GM23338 (cell line): ENCODE measurements around the gene PROSER2. TPM values are rescaled to one million over a fixed set of nuclear protein-coding genes. Genes with fewer than 3 reads are reported as not detected.

Experiments used
- ATAC-seq: fragments of 200-7000 bp; cut with Tn5 transposase; 3 replicates; pipeline ENCODE4 v1.9.1; 2020
- DNase-seq: peaks from one replicate; pipeline ENCODE4 v3.0.0-alpha.2; 2015; ENCODE audit warnings: low spot score
- H2AFZ ChIP-seq: fragments of 200-600 bp; sonication (generic); 2 replicates; pipeline ENCODE4 v1.8.0; 2016; ENCODE audit warnings: antibody characterized with exemption, mild to moderate bottlenecking, moderate library complexity
- H3F3A ChIP-seq: fragments of 200-600 bp; sonication (generic); replicated peaks from 2 replicates; pipeline ENCODE4 v1.8.0; 2017; ENCODE audit warnings: antibody characterized with exemption, mixed run types, low read depth
- H3K27ac ChIP-seq: fragments of 200-600 bp; sonication (generic); 2 replicates; pipeline ENCODE4 v1.6.1; 2016; ENCODE audit warnings: low read depth
- H3K27me3 ChIP-seq: fragments of 200-600 bp; sonication (generic); 2 replicates; pipeline ENCODE4 v1.8.0; 2016; ENCODE audit warnings: mild to moderate bottlenecking, mixed run types, moderate library complexity; ENCODE audit not compliant: insufficient read depth
- H3K36me3 ChIP-seq: fragments of 200-600 bp; sonication (generic); 2 replicates; pipeline ENCODE4 v1.8.0; 2016; ENCODE audit warnings: mild to moderate bottlenecking; ENCODE audit not compliant: insufficient read depth
- H3K4me1 ChIP-seq: fragments of 200-600 bp; sonication (generic); 2 replicates; pipeline ENCODE4 v1.8.0; 2016; ENCODE audit warnings: mild to moderate bottlenecking, moderate library complexity; ENCODE audit not compliant: insufficient read depth
- H3K4me2 ChIP-seq: fragments of 200-600 bp; sonication (generic); 2 replicates; pipeline ENCODE4 v1.7.1; 2017; ENCODE audit warnings: mixed run types
- H3K4me3 ChIP-seq: fragments of 200-600 bp; sonication (generic); 2 replicates; pipeline ENCODE4 v1.6.1; 2016; ENCODE audit warnings: mixed run types
- H3K79me2 ChIP-seq: fragments of 200-600 bp; sonication (generic); replicated peaks from 2 replicates; pipeline ENCODE4 v1.8.0; 2017; ENCODE audit warnings: mild to moderate bottlenecking; ENCODE audit not compliant: insufficient read depth
- H3K9me2 ChIP-seq: fragments of 200-600 bp; sonication (generic); 2 replicates; pipeline ENCODE4 v1.8.0; 2017; ENCODE audit not compliant: insufficient read depth
- H4K20me1 ChIP-seq: fragments of 200-600 bp; sonication (generic); replicated peaks from 2 replicates; pipeline ENCODE4 v1.8.0; 2017; ENCODE audit warnings: mild to moderate bottlenecking; ENCODE audit not compliant: insufficient read depth
- H3K27ac Mint-ChIP-seq: 2 replicates; pipeline ENCODE4 v1.8.0; 2020; ENCODE audit warnings: inconsistent platforms, mild to moderate bottlenecking, moderate library complexity, mixed read lengths
- H3K27me3 Mint-ChIP-seq: 3 replicates; pipeline ENCODE4 v1.8.0; 2022; ENCODE audit warnings: low read depth, mild to moderate bottlenecking, moderate library complexity, mixed read lengths, inconsistent platforms; ENCODE audit not compliant: insufficient read depth, poor library complexity
- H3K36me3 Mint-ChIP-seq: 3 replicates; pipeline ENCODE4 v1.8.0; 2021; ENCODE audit warnings: low read depth, mild to moderate bottlenecking, inconsistent platforms, moderate library complexity, mixed read lengths
- H3K4me1 Mint-ChIP-seq: 3 replicates; pipeline ENCODE4 v1.8.0; 2020; ENCODE audit warnings: mild to moderate bottlenecking, inconsistent platforms, mixed read lengths
- H3K4me3 Mint-ChIP-seq: 3 replicates; pipeline ENCODE4 v1.8.0; 2021; ENCODE audit warnings: moderate library complexity, mild to moderate bottlenecking, inconsistent platforms, mixed read lengths
- H3K9me3 Mint-ChIP-seq: 3 replicates; pipeline ENCODE4 v1.8.0; 2020; ENCODE audit warnings: moderate library complexity, mild to moderate bottlenecking, inconsistent platforms, mixed read lengths
- CREB1 ChIP-seq: fragments of 250-450 bp; sonication (Bioruptor Pico); IDR thresholded peaks from 2 replicates; pipeline ENCODE4 v1.5.0; 2020; ENCODE audit warnings: low read depth, mild to moderate bottlenecking, moderate library complexity
- CTCF ChIP-seq, 2 experiments: fragments of 200-600 bp in 1 of 2; sonication (generic) in 1 of 2; conservative IDR thresholded peaks; 2 replicates each; pipeline versions ENCODE4 v1.5.1 to v1.6.1; 2016 to 2017; ENCODE audit warnings: antibody characterized with exemption in 2 of 2, low read depth in 2 of 2, mild to moderate bottlenecking in 2 of 2, moderate library complexity in 1 of 2
- ETS1 ChIP-seq: IDR thresholded peaks from 2 replicates; pipeline ENCODE4 v1.6.1; 2016; ENCODE audit warnings: antibody characterized with exemption
- EZH2 ChIP-seq: fragments of 200-600 bp; sonication (generic); IDR thresholded peaks from one replicate; pipeline ENCODE4 v1.8.0; 2017; ENCODE audit warnings: antibody characterized with exemption, mild to moderate bottlenecking, low read depth; ENCODE audit not compliant: unreplicated experiment
- EZH2phosphoT487 ChIP-seq: fragments of 200-600 bp; sonication (generic); IDR thresholded peaks from one replicate; pipeline ENCODE4 v1.8.1; 2018; ENCODE audit warnings: antibody characterized with exemption; ENCODE audit not compliant: unreplicated experiment
- JUNB ChIP-seq: IDR thresholded peaks from one replicate; pipeline ENCODE4 v1.6.1; 2016; ENCODE audit warnings: antibody characterized with exemption; ENCODE audit not compliant: unreplicated experiment
- NANOG ChIP-seq: IDR thresholded peaks from 2 replicates; pipeline ENCODE4 v1.6.1; 2016; ENCODE audit warnings: antibody characterized with exemption, borderline replicate concordance
- POLR2AphosphoS5 ChIP-seq: IDR thresholded peaks from 2 replicates; pipeline ENCODE4 v1.6.1; 2016; ENCODE audit warnings: antibody characterized with exemption, low read depth
- STAT1 ChIP-seq: IDR thresholded peaks from one replicate; pipeline ENCODE4 v1.6.1; 2016; ENCODE audit warnings: antibody characterized with exemption; ENCODE audit not compliant: unreplicated experiment
- ZNF114 ChIP-seq: fragments of 250-450 bp; sonication (Bioruptor Pico); IDR thresholded peaks from 2 replicates; pipeline ENCODE4 v1.5.0; 2020; ENCODE audit warnings: mild to moderate bottlenecking, moderate library complexity
- ZNF331 ChIP-seq: fragments of 250-450 bp; sonication (Bioruptor Pico); IDR thresholded peaks from 2 replicates; pipeline ENCODE4 v1.5.0; 2020; ENCODE audit warnings: low read depth, mild to moderate bottlenecking, moderate library complexity
- ZNF462 ChIP-seq: fragments of 250-450 bp; sonication (Bioruptor Pico); IDR thresholded peaks from 2 replicates; pipeline ENCODE4 v1.5.0; 2020; ENCODE audit warnings: mild to moderate bottlenecking, moderate library complexity
- polyA plus RNA-seq: library from polyadenylated mRNA; unstranded; fragments of >200 nt; fragmentation: Nextera tagmentation; extraction: Ambion mirVana; gene quantifications from 2 replicates; pipeline ENCODE4 v1.2.1, GENCODE V29; 2016
- total RNA-seq: library from RNA; depleted of rRNA; stranded (reverse); fragments of >200 nt; shearing (Covaris generic); gene quantifications from 2 replicates; pipeline ENCODE4 v1.2.3, GENCODE V29; 2014
- TF ChIP-seq, protein P1 (sequence below): IDR thresholded peaks from one replicate; pipeline ENCODE4 v1.6.1; 2018; ENCODE audit warnings: antibody characterized with exemption; ENCODE audit not compliant: unreplicated experiment

PROSER2 gene
- total and polyA plus RNA-seq, 2 experiments from 2014 or later, result 4.2 to 10.8 TPM

- no peak overlapping the region for H3K27ac Mint-ChIP-seq
- H3K9me3 Mint-ChIP-seq, result no peaks in the 10 kb centered on the region
- no peaks in the 10 kb centered on the region for H3K36me3 Mint-ChIP-seq
- H3K4me1 ChIP-seq, result peaks cover 3% of the 10 kb centered on the region; the same call in 1 of the 2 replicates
- H3K27me3 ChIP-seq, result no peaks in the 10 kb centered on the region
- no peaks in the 10 kb centered on the region for H4K20me1 ChIP-seq
- H2AFZ ChIP-seq, result peak overlapping the region; percentile 29; the same call in 1 of the 2 replicates
- H3F3A ChIP-seq, result no peaks in the 10 kb centered on the region
- ATAC-seq, result no peak
- H3K79me2 ChIP-seq, result no peaks in the 10 kb centered on the region
- no peak overlapping the region for H3K4me3 ChIP-seq
- no peak overlapping the region for H3K27ac ChIP-seq
- H3K9me2 ChIP-seq, result no peaks in the 10 kb centered on the region
- H3K27me3 Mint-ChIP-seq, result no peaks in the 10 kb centered on the region
- no peak overlapping the region for H3K4me3 Mint-ChIP-seq
- H3K4me1 Mint-ChIP-seq, result peaks cover 6% of the 10 kb centered on the region
- H3K4me2 ChIP-seq, result no peak overlapping the region
- no peak for DNase-seq
- no peaks in the 10 kb centered on the region for H3K36me3 ChIP-seq
- no peak for TF ChIP-seq EZH2phosphoT487
- no peak for TF ChIP-seq ZNF114 (CRISPR knock-in tag)
- no peak for TF ChIP-seq ZNF462
- TF ChIP-seq CTCF (conservative IDR thresholded peaks at IDR 0.05; ENCODE audit: low read depth in 2 of 2), result no peak
- TF ChIP-seq CREB1 (CRISPR knock-in tag), result no peak
- TF ChIP-seq STAT1, result no peak
- TF ChIP-seq, protein P1, sequence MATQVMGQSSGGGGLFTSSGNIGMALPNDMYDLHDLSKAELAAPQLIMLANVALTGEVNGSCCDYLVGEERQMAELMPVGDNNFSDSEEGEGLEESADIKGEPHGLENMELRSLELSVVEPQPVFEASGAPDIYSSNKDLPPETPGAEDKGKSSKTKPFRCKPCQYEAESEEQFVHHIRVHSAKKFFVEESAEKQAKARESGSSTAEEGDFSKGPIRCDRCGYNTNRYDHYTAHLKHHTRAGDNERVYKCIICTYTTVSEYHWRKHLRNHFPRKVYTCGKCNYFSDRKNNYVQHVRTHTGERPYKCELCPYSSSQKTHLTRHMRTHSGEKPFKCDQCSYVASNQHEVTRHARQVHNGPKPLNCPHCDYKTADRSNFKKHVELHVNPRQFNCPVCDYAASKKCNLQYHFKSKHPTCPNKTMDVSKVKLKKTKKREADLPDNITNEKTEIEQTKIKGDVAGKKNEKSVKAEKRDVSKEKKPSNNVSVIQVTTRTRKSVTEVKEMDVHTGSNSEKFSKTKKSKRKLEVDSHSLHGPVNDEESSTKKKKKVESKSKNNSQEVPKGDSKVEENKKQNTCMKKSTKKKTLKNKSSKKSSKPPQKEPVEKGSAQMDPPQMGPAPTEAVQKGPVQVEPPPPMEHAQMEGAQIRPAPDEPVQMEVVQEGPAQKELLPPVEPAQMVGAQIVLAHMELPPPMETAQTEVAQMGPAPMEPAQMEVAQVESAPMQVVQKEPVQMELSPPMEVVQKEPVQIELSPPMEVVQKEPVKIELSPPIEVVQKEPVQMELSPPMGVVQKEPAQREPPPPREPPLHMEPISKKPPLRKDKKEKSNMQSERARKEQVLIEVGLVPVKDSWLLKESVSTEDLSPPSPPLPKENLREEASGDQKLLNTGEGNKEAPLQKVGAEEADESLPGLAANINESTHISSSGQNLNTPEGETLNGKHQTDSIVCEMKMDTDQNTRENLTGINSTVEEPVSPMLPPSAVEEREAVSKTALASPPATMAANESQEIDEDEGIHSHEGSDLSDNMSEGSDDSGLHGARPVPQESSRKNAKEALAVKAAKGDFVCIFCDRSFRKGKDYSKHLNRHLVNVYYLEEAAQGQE, result no peak
- TF ChIP-seq ETS1, result no peak
- no peak for TF ChIP-seq ZNF331
- TF ChIP-seq NANOG, result no peak
- TF ChIP-seq JUNB, result no peak
- TF ChIP-seq POLR2AphosphoS5, result no peak
- TF ChIP-seq EZH2, result no peak
Measured at GRCh38 chr10:11810313-11810766, 12.8 kb upstream of the PROSER2 start.
